Epidermal melanocyte (primary cell): ENCODE results near the gene ASIC2.

Experiments used
- DNase-seq: peaks from one replicate; pipeline ENCODE4 v3.0.0; 2011; ENCODE audit warnings: low spot score; ENCODE audit not compliant: insufficient read length

Gene ASIC2

GRCh38 chr17:33292981-33293867 lies at the start of gene ASIC2:
Gene ASIC2 (minus strand): TSS chr17:33293295.
- no peak for DNase-seq

DNA sequence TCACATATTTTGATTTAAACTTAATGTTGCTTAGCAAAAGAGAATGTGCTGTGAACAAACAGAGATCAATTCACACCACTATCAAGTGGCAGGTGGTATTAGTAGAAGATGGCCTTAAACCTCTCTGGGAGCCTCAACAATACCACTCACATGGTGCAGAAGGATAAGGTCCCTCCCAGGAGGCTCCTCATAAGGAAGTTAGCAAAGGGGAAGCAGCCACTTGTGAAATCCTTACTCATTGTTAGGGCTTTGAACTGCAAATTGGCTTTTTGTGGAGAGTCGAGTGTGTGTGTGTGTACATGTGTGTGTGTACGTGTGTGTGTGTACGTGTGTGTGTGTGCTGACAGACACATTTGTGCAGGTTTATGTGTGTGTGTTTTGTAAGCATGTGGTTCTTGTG lies 48.9 kb upstream of the ASIC2 start:
- no peak for DNase-seq

DNA sequence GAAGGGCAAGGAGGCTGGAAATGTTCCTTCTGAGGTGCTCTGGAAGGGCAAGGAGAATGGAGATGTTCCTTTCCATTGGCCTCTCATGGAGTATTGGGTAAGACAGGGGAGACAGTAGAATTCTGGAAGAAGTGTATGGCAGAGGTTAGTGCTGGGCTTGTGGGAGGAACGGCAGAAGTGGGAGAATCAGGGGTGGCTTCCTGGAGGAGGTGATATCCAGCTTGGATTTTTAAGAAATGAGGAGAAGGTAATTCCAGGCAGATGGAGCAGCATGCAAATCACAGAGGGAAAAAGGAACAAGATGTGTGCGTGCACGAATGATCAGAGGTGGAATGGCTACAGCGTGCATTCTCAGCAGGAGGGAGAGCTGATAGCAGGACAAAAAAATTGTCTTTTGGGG lies 45.1 kb upstream of the ASIC2 start:
- no peak for DNase-seq

GRCh38 chr17:33335491-33336173 lies 42.5 kb upstream of the ASIC2 start:
- DNase-seq, result no peak

DNA sequence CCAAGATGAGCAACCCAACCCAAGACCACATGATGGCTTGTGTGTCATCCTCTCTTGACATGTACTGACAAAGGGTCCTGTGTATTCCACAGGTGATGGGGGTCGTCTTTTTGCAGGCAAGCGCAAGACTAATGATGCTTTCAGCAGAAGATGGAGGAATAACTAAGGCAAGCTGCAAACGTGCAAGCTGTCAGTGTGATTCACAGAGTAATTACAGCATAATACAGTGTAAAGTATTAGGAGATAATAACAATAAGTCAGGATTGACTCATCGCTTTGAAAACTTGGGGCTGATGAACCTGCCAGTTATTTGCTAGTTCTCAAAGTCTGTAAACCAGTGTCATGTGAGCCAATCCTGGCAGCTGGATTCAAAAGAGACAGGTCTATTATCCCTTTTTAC lies 41.6 kb upstream of the ASIC2 start:
- DNase-seq, result no peak

- no peak for DNase-seq
Observed at GRCh38 chr17:33330877-33331276, 37.8 kb upstream of the ASIC2 start.

DNA sequence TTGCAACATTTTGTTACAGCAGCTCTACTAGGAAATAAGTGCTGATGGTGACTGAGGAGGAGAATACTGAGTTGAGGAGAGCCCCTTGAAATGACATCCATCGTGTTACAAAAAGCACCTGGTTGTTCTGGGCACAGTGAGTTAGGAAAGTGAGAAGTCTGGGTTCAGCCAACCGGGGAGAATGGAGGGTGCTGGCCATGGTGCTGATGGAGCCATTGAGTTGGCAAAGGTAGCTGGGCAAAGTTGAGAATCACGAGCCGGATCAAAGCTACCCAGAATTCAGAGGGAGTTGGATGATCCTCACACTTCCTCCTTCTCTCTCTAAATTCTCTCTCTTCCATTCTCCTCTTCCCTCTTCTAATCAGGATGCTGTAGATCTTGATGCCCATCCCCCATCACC lies 35.0 kb upstream of the ASIC2 start:
- DNase-seq, result no peak

GRCh38 chr17:33324736-33325135 lies 31.6 kb upstream of the ASIC2 start:
- DNase-seq, result no peak

DNA sequence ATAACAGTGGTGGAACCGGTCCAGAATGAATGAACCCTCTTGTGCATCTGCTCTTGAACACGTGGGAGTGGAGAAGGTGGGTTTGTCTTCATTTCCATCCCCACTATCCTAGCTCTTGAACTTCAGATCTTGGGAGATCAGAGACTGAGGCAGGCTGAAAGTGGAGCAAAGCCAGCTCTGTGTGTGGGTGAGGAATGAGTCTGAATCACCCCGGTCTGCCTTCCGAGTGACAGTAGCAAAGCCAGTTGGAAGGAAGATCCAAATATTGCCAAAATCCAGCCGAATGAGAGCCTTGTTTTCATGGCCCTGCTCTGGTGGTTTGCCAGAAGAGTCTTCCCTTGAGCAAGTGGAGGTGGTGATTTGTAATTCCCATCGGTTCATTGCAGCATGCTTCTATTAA lies 29.0 kb upstream of the ASIC2 start:
- no peak for DNase-seq

GRCh38 chr17:33318241-33318640 lies 25.1 kb upstream of the ASIC2 start:
- no peak for DNase-seq

- no peak for DNase-seq
Observed at GRCh38 chr17:33316746-33317145, 23.7 kb upstream of the ASIC2 start.

- no peak for DNase-seq
Observed at GRCh38 chr17:33310296-33310695, 17.2 kb upstream of the ASIC2 start.

DNA sequence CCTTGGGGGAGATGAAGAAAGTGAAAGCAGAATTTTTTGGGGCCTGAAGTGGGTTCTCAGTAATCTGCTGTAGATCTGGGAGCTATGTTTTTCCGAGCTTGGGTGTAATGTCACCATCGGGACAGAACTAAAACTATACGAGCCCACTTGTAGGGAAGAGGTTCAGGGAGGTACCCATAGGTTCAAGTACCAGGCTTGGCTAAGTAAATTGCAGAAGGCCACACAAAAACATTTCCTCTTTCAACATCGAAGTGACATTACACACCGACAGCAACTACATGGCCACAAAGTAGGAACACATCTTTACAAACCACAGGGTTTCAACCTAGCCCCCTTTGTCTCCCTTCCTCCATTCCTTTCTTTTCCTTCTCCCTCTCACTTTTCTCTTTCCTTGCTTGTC lies 10.2 kb upstream of the ASIC2 start:
- DNase-seq, result no peak

GRCh38 chr17:33302394-33302793 lies 9.3 kb upstream of the ASIC2 start:
- no peak for DNase-seq

DNA sequence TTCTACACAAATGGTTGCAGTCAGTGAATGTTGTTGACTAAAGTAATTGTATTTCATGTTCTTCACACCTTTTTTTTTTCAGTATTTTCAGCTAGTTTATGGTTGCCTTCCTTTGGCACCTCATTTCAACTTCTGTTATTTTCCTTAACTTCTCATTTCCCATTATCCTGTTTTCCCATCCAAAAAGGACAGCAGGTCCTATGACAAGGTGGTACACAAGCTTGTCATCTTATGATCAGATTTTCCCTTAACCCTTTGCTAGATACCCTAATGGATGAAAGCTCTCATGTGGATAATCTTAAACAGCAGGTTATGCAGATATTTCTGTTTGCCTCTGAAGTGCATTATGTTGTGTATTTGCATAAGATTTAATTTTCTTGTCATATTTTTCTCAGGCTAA lies 7.1 kb upstream of the ASIC2 start:
- DNase-seq, result no peak

DNA sequence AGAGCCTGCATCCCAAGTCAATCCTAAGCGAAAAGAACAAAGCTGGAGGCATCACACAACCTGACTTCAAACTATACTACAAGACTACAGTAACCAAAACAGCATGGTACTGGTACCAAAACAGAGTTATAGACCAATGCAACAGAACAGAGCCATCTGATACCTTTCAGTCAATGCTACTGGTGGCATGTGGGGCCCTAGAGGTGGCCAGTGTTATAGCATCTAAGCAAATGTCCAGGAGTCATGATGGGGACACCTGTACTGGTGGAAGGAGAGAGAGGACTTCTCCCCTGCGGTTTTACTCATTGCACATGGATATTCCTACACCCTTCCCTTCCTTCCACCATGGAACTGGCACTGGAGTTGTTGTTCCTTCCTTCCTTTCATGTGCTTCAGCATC lies 6.0 kb upstream of the ASIC2 start:
- no peak for DNase-seq

DNA sequence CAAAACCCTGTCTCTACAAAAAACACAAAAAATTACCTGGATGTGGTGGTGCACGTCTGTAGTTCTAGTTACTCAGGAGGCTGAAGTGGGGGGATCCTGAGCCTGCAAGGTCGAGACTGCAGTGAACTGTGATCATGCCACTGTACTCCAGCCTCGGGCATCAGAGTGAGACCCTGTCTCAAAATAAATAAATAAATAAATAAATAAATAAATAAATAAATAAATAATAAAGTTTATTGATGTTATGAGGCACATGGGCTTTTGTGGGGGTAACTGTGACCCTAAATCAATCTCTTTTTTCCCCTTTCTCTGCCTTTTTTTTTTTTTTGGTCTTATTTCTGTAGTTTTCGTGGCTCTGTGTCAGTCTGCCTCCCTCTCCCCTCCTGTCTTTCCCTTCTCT lies 4.5 kb upstream of the ASIC2 start:
- no peak for DNase-seq

DNA sequence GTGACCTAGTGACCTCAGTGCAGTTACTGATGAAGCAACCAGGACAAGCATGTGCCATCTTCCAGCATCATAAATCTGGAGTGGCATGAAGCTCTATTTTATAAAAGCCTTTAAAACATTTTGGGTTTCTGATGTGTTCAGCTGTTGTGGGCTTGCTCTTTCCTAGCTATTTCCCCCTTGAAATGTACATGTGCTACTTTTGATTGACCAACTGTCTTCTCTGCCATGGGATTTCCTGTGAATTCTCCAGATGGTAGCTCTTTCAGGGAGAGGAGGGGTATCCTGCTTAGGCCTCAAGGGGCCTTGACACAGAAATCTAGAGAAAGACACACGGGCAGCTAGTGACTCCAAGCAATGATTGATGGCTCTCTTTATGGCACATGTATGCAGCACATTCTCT lies 1.9 kb upstream of the ASIC2 start:
- DNase-seq, result no peak

- DNase-seq, result no peak
Observed at GRCh38 chr17:33292201-33292980, 704 bp downstream of the ASIC2 start.

DNA sequence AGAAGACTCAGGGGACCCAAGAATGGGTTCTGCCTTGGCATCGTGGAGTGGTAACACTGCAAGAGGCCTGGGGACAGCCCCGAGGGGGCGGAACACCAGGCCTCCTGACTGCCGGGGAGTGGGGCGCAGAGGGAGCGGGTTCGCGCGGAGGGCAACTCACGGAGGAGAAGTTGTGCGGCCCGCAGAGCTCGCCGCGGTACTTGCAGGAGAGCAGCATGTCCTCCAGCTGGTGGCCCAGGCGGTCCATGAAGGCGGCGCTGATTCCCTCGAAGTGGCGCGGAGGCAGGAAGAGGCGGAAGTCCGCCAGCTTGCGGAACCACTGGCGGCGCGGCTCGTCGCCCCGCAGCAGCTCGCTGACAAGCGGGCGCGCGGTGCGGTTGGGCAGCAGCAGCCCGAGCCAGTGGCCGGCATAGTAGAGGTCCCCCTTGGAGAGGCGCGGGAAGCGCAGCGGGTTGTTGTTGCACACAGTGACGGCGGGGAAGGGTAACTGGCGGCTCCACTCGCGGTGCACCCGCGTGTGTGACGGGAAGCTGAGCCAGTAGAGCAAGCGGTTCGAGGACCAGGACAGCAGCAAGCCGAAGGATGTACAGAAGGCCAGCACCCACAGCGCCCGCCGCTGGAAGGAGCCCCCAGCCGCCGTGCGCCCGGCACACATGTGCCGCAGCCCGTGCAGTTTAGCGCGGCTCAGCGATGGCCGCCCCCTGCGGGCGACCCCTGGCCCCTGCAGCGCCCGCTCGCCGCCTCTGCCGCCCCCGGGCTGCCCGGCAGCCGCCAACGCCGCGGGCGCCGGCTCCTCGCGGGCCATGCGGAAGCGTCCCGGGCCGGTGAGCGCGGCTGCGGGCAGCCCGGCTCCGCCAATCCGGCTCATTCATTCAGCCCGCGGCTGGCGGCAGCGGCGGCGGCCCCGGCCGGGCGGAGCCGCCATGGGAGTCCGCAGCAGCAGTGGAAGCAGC lies 1.6 kb downstream of the ASIC2 start:
- no peak for DNase-seq

GRCh38 chr17:33290253-33290652 lies 2.8 kb downstream of the ASIC2 start:
- no peak for DNase-seq
